ENCODE results near the gene LTN1.

The LTN1 gene

DNA sequence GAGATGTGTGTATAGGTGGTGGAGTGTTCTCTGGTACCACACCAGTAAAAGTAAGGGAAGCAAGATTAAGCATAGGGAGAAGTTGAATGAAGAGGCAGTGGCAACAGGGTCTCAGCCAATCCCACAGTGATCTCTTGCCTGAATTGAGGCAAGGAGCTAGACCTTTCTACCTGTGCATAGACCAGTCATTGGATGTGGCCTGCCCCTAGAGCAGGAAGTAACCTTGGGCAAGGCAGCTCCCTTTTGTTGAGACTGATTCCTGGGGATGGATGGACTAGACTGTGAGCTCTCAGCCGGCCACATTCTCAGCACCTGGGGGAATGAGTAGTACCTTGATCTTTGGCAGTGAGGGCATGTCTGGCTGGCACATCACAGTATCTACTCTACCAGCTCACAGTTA, 38.2 kb upstream of the LTN1 start:
- TF ChIP-seq POLR2AphosphoS5 (IDR thresholded peaks at IDR 0.05; ENCODE audit: low read depth, low read length) (no peak), TAF1 (IDR thresholded peaks at IDR 0.05; ENCODE audit: borderline replicate concordance, insufficient read depth, low read length) (no peak), REST (IDR thresholded peaks at IDR 0.05; ENCODE audit: insufficient read depth in 1 of 2, low read depth in 2 of 2, low read length in 2 of 2) (no peak), SIN3A (IDR thresholded peaks at IDR 0.05; ENCODE audit: borderline replicate concordance, insufficient read depth, low read length) (no peak), FOXP2 (optimal IDR thresholded peaks at IDR 0.05; ENCODE audit: borderline replicate concordance, extremely low read depth, extremely low read length, insufficient read depth) (no peak)

DNA sequence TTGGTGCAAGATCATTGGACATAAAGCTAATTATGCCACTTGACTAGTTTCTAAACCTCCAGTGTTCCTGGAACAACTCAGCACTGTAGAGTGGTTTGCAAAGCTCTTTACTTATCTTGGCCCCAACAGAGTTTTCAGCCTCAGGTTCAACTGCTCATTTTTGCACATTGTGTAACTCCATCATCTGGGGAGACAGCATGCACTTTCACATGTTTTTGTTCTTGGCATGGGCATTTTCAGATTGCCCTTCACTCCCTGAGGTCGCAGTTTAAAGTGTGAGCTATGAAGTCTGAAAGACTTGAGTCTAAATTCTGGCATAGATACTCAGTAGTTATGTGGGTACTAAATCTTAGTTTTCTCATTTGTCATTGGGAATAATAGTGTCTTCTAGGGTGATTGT, 36.8 kb upstream of the LTN1 start:
- TF ChIP-seq SIN3A (IDR thresholded peaks at IDR 0.05; ENCODE audit: borderline replicate concordance, insufficient read depth, low read length) = no peak
- no peak for TF ChIP-seq POLR2AphosphoS5 (IDR thresholded peaks at IDR 0.05; ENCODE audit: low read depth, low read length)
- no peak for TF ChIP-seq REST (IDR thresholded peaks at IDR 0.05; ENCODE audit: insufficient read depth in 1 of 2, low read depth in 2 of 2, low read length in 2 of 2)
- TF ChIP-seq TAF1 (IDR thresholded peaks at IDR 0.05; ENCODE audit: borderline replicate concordance, insufficient read depth, low read length) = no peak
- TF ChIP-seq FOXP2 (optimal IDR thresholded peaks at IDR 0.05; ENCODE audit: borderline replicate concordance, extremely low read depth, extremely low read length, insufficient read depth) = no peak

GRCh38 chr21:29025328-29025713, 32.6 kb upstream of the LTN1 start:
- TF ChIP-seq POLR2AphosphoS5 (IDR thresholded peaks at IDR 0.05; ENCODE audit: low read depth, low read length) (no peak), TAF1 (IDR thresholded peaks at IDR 0.05; ENCODE audit: borderline replicate concordance, insufficient read depth, low read length) (no peak), SIN3A (IDR thresholded peaks at IDR 0.05; ENCODE audit: borderline replicate concordance, insufficient read depth, low read length) (no peak), FOXP2 (optimal IDR thresholded peaks at IDR 0.05; ENCODE audit: borderline replicate concordance, extremely low read depth, extremely low read length, insufficient read depth) (no peak), REST (IDR thresholded peaks at IDR 0.05; ENCODE audit: insufficient read depth in 1 of 2, low read depth in 2 of 2, low read length in 2 of 2) (no peak)

DNA sequence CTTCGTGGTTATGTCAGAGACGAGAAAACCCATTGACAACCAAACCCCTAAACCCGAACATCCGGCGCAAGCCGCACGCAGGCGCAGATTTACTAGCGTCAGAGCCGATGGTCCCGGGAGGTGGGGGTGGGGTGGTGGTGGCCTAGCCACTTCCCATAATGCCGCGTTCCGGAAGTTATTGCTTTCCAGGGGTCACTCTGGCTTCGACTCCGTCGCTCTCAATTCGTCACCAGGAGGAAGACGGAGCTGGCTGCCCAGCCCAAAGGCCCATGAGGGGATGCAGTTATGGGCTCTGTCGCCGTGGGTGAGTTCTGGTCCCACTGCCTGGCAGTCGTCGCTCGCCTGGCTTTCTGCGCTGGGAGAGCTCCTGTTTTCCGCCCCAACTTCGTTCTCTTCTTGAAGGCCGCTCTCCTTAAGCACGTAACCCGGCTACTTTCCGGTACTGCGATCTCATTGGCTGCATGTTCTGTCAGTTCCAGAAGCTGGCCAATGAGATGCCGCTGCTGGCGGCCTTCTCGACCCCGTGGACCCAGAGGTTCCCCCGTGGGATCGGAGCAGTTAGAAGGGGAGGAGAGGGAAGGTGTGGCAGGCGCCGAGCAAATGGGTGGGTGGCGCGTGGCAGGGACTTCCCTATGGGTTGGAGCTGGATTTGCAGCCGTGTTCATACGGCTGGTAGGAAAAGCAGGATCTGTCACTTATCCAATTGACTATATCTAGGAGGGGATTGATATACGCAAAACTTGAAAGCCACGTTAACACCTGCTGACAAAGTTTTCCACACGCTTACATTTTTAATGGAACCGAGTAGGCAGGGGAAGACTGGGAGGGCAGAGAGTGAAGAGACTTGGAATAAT, 32.0 kb upstream of the LTN1 start, which contains the start of gene USP16:
USP16 (plus strand) TSS at position 195 of the 854 bp plus-strand sequence. CDS start 3,246 bp downstream, outside the sequence.
- TF ChIP-seq SIN3A (IDR thresholded peaks at IDR 0.05; ENCODE audit: borderline replicate concordance, insufficient read depth, low read length) (no peak), REST (IDR thresholded peaks at IDR 0.05; ENCODE audit: insufficient read depth in 1 of 2, low read depth in 2 of 2, low read length in 2 of 2) (no peak), FOXP2 (optimal IDR thresholded peaks at IDR 0.05; ENCODE audit: borderline replicate concordance, extremely low read depth, extremely low read length, insufficient read depth) (peak; percentile 21), TAF1 (IDR thresholded peaks at IDR 0.05; ENCODE audit: borderline replicate concordance, insufficient read depth, low read length) (no peak), POLR2AphosphoS5 (IDR thresholded peaks at IDR 0.05; ENCODE audit: low read depth, low read length) (peak; percentile 86)

All from PFSK-1 (cell line).